A549 (cell line): Measurements from ENCODE around the gene PAEP.

Source experiments
- POLR2A ChIP-seq: IDR thresholded peaks from 2 replicates; pipeline ENCODE4 v1.6.1; 2012; ENCODE audit warnings: mild to moderate bottlenecking, low read length
- ZSCAN20 ChIP-seq: fragments of 250-450 bp; sonication (Bioruptor Pico); IDR thresholded peaks from 2 replicates; pipeline ENCODE4 v1.8.0; 2022; ENCODE audit warnings: mild to moderate bottlenecking, moderate library complexity

DNA sequence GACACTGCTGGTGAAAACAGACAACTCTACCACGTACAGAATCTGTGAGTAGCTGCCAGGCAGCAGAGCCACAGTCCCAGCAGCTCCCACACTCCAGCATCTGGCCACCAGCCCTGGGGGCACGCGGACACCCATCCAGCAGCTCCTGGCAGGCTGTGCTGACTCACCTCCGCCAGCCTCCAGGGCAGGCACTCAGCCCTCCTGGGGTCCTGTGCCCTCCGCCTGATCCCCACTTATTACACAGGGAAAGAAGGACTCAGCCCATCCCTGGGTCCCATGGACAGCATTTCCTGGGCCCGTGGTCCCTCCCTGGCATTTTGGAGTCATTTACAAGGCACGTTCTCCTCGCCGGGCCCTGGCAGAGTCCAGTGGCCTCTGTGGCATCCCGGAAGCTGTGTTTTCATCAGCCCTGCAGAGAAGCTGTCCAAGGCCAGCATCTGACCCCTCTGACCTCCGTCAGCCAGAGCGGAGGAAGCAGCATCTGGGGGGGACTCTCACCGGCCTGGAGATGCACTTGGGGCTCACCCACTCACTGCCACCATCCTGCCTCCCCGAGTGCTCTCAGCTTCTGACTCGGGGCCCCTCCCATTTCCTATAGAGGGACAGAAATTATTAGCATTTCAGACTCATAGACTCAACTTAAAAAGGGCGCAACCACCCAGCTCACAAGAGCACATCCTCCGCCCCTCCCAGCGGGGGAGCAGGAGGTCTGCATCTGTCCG is 21.6 kb downstream of the PAEP start:
- TF ChIP-seq ZSCAN20 (no peak), POLR2A (no peak)
